HepG2 (cell line): Measurements from ENCODE around the gene DHRS1. TPM values are rescaled to one million over a fixed set of nuclear protein-coding genes. Genes with fewer than 3 reads are reported as not detected.
A peak's percentile ranks its signal among the peaks of the same experiment; 100 is the strongest.

Experiments
- ARNT2 ChIP-seq: sonication (generic); formaldehyde crosslinking; IDR thresholded peaks from 2 replicates; pipeline ENCODE4 v1.8.0; 2022; ENCODE audit warnings: mild to moderate bottlenecking, low read depth, missing genetic modification reagents, moderate library complexity
- EED ChIP-seq: sonication (generic); formaldehyde crosslinking; IDR thresholded peaks from 2 replicates; pipeline ENCODE4 v1.5.0; 2020; ENCODE audit warnings: mild to moderate bottlenecking, missing genetic modification reagents
- ETS1 ChIP-seq: sonication (generic); formaldehyde crosslinking; IDR thresholded peaks from 2 replicates; pipeline ENCODE4 v1.4.0; 2020; ENCODE audit warnings: missing genetic modification reagents
- KDM2A ChIP-seq: sonication (generic); formaldehyde crosslinking; IDR thresholded peaks from 2 replicates; pipeline ENCODE4 v1.4.0; 2020; ENCODE audit warnings: low read depth, missing genetic modification reagents, borderline replicate concordance
- ZNF33B ChIP-seq: sonication (generic); formaldehyde crosslinking; IDR thresholded peaks from 2 replicates; pipeline ENCODE4 v1.5.1; 2020; ENCODE audit warnings: mild to moderate bottlenecking, missing genetic modification reagents
- ZNF432 ChIP-seq: sonication (generic); formaldehyde crosslinking; IDR thresholded peaks from 2 replicates; pipeline ENCODE4 v1.5.0; 2020; ENCODE audit warnings: missing genetic modification reagents, mild to moderate bottlenecking, borderline replicate concordance
- ZNF446 ChIP-seq: sonication (generic); formaldehyde crosslinking; IDR thresholded peaks from 2 replicates; pipeline ENCODE4 v1.5.0; 2020; ENCODE audit warnings: mild to moderate bottlenecking, missing genetic modification reagents
- ZNF460 ChIP-seq: sonication (generic); formaldehyde crosslinking; IDR thresholded peaks from 2 replicates; pipeline ENCODE4 v1.5.1; 2020; ENCODE audit warnings: missing genetic modification reagents, mild to moderate bottlenecking, borderline replicate concordance
- ZNF749 ChIP-seq: sonication (generic); formaldehyde crosslinking; IDR thresholded peaks from 2 replicates; pipeline ENCODE4 v1.8.0; 2022; ENCODE audit warnings: mild to moderate bottlenecking, missing genetic modification reagents, moderate library complexity, borderline replicate concordance
- ZSCAN25 ChIP-seq: sonication (generic); formaldehyde crosslinking; IDR thresholded peaks from 2 replicates; pipeline ENCODE4 v1.8.0; 2022; ENCODE audit warnings: mild to moderate bottlenecking, missing genetic modification reagents
- polyA plus RNA-seq, 8 experiments: library from polyadenylated mRNA; depleted of rRNA in 3 of 8; stranded (reverse) in 7 of 8; unstranded in 1 of 8; fragments of >200 nt; fragmentation: Illumina TruSeq in 4 of 8; extraction: Trizol in 4 of 8; gene quantifications; 2 replicates each; pipeline versions ENCODE4 v1.2.1 to v1.2.3, GENCODE V29; 2011 to 2016; ENCODE audit warnings: low read depth in 4 of 8, missing spikeins in 1 of 8, mixed read lengths in 1 of 8; ENCODE audit not compliant: insufficient read depth in 1 of 8
- total RNA-seq, 5 experiments: library from RNA; depleted of rRNA; stranded (reverse); fragments of >200 nt; fragmentation: Illumina TruSeq; extraction: Trizol; gene quantifications; 2 replicates each; pipeline ENCODE4 v1.2.3, GENCODE V29; 2016; ENCODE audit warnings: low read depth in 1 of 5
- TF ChIP-seq, protein P1 (sequence below): sonication (generic); formaldehyde crosslinking; IDR thresholded peaks from 2 replicates; pipeline ENCODE4 v1.5.1; 2020; ENCODE audit warnings: missing genetic modification reagents, mild to moderate bottlenecking, borderline replicate concordance
- TF ChIP-seq, protein P2 (sequence below): sonication (generic); formaldehyde crosslinking; IDR thresholded peaks from 2 replicates; pipeline ENCODE4 v1.5.1; 2020; ENCODE audit warnings: missing genetic modification reagents, mild to moderate bottlenecking, borderline replicate concordance
- TF ChIP-seq, protein P3 (sequence below): sonication (generic); formaldehyde crosslinking; IDR thresholded peaks from 2 replicates; pipeline ENCODE4 v1.4.0; 2020; ENCODE audit warnings: missing genetic modification reagents, borderline replicate concordance
- TF ChIP-seq, protein P4 (sequence below): sonication (generic); formaldehyde crosslinking; IDR thresholded peaks from 2 replicates; pipeline ENCODE4 v1.5.1; 2020; ENCODE audit warnings: mild to moderate bottlenecking, missing genetic modification reagents, moderate library complexity
- TF ChIP-seq, protein P5 (sequence below): sonication (generic); formaldehyde crosslinking; IDR thresholded peaks from 2 replicates; pipeline ENCODE4; 2020; ENCODE audit warnings: missing genetic modification reagents, mild to moderate bottlenecking, borderline replicate concordance

Gene DHRS1
- total and polyA plus RNA-seq, 2 of the 13 experiments (the other 11 are each of a cell fraction or from before 2014, with no cell fraction given) = 49.8 to 60.8 TPM

- TF ChIP-seq, protein P1, sequence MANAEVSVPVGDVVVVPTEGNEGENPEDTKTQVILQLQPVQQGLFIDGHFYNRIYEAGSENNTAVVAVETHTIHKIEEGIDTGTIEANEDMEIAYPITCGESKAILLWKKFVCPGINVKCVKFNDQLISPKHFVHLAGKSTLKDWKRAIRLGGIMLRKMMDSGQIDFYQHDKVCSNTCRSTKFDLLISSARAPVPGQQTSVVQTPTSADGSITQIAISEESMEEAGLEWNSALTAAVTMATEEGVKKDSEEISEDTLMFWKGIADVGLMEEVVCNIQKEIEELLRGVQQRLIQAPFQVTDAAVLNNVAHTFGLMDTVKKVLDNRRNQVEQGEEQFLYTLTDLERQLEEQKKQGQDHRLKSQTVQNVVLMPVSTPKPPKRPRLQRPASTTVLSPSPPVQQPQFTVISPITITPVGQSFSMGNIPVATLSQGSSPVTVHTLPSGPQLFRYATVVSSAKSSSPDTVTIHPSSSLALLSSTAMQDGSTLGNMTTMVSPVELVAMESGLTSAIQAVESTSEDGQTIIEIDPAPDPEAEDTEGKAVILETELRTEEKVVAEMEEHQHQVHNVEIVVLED (CRISPR knock-in tag) = peak; percentile 97
- TF ChIP-seq, protein P2, sequence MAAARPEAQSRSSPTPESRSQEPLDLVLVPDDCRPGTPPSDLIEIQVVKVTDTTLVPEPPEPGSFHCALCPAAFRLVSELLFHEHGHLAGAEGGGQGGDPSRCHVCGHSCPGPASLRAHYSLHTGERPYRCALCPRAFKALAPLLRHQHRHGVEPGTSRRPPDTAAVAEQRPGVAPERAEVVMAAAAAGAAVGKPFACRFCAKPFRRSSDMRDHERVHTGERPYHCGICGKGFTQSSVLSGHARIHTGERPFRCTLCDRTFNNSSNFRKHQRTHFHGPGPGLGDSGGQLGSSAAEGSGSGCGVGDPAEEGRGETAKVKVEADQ (CRISPR knock-in tag) = peak; percentile 100
- TF ChIP-seq ZNF460 (CRISPR knock-in tag) (no peak; the same call in 1 of the 2 replicates), KDM2A (CRISPR knock-in tag) (peak; percentile 99), ZNF749 (CRISPR knock-in tag) (peak; percentile 30; the same call in 1 of the 2 replicates), ARNT2 (CRISPR knock-in tag) (peak; percentile 87), ZNF432 (CRISPR knock-in tag) (no peak), ZSCAN25 (peak; percentile 86), EED (CRISPR knock-in tag) (peak; percentile 96), ZNF33B (CRISPR knock-in tag) (peak; percentile 100), ETS1 (CRISPR knock-in tag) (peak; percentile 97), ZNF446 (CRISPR knock-in tag) (peak; percentile 93; the same call in 1 of the 2 replicates)
- TF ChIP-seq, protein P3, sequence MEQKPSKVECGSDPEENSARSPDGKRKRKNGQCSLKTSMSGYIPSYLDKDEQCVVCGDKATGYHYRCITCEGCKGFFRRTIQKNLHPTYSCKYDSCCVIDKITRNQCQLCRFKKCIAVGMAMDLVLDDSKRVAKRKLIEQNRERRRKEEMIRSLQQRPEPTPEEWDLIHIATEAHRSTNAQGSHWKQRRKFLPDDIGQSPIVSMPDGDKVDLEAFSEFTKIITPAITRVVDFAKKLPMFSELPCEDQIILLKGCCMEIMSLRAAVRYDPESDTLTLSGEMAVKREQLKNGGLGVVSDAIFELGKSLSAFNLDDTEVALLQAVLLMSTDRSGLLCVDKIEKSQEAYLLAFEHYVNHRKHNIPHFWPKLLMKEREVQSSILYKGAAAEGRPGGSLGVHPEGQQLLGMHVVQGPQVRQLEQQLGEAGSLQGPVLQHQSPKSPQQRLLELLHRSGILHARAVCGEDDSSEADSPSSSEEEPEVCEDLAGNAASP (CRISPR knock-in tag) = peak; percentile 79
- TF ChIP-seq, protein P4, sequence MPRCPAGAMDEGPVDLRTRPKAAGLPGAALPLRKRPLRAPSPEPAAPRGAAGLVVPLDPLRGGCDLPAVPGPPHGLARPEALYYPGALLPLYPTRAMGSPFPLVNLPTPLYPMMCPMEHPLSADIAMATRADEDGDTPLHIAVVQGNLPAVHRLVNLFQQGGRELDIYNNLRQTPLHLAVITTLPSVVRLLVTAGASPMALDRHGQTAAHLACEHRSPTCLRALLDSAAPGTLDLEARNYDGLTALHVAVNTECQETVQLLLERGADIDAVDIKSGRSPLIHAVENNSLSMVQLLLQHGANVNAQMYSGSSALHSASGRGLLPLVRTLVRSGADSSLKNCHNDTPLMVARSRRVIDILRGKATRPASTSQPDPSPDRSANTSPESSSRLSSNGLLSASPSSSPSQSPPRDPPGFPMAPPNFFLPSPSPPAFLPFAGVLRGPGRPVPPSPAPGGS (CRISPR knock-in tag) = peak; percentile 99
- TF ChIP-seq, protein P5, sequence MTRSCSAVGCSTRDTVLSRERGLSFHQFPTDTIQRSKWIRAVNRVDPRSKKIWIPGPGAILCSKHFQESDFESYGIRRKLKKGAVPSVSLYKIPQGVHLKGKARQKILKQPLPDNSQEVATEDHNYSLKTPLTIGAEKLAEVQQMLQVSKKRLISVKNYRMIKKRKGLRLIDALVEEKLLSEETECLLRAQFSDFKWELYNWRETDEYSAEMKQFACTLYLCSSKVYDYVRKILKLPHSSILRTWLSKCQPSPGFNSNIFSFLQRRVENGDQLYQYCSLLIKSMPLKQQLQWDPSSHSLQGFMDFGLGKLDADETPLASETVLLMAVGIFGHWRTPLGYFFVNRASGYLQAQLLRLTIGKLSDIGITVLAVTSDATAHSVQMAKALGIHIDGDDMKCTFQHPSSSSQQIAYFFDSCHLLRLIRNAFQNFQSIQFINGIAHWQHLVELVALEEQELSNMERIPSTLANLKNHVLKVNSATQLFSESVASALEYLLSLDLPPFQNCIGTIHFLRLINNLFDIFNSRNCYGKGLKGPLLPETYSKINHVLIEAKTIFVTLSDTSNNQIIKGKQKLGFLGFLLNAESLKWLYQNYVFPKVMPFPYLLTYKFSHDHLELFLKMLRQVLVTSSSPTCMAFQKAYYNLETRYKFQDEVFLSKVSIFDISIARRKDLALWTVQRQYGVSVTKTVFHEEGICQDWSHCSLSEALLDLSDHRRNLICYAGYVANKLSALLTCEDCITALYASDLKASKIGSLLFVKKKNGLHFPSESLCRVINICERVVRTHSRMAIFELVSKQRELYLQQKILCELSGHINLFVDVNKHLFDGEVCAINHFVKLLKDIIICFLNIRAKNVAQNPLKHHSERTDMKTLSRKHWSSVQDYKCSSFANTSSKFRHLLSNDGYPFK = peak; percentile 94
These were observed at the start of gene DHRS1, which contains the start of gene NOP9 (continued) for GRCh38 chr14:24299255-24300191.
